ENCODE results near the gene PDE3A.

- no peak for TF ChIP-seq CTCF (IDR thresholded peaks at IDR 0.05)
- TF ChIP-seq EP300 (IDR thresholded peaks at IDR 0.05): no peak
Measured at GRCh38 chr12:20490213-20490612, 121.9 kb downstream of the PDE3A start.
